G401 (cell line): ENCODE results near the gene ARMC8. TPM values are rescaled to one million over a fixed set of nuclear protein-coding genes. Genes with fewer than 3 reads are reported as not detected.

Experiments
- DNase-seq: peaks from one replicate; pipeline ENCODE4 v3.0.0-alpha.2; 2015; ENCODE audit warnings: low spot score
- in situ Hi-C: cut with HindIII; loops from 2 replicates; pipeline ENCODE4 v1.10.0; 2016; ENCODE audit warnings: low sequenced_read_pairs, mixed read lengths
- total RNA-seq: library from RNA; depleted of rRNA; stranded (reverse); fragments of >200 nt; shearing (Covaris generic); gene quantifications from 2 replicates; pipeline ENCODE4 v1.2.3, GENCODE V29; 2014

ARMC8 gene
- total RNA-seq, 1 experiment from 2014 or later = 31.5 TPM

GRCh38 chr3:138234401-138235179, 47.5 kb downstream of the ARMC8 start:
- no peak for DNase-seq
- in situ Hi-C loops = no loop called here

GRCh38 chr3:138238711-138239110, 51.6 kb downstream of the ARMC8 start:
- in situ Hi-C loops = no loop called here
- no peak for DNase-seq

DNA sequence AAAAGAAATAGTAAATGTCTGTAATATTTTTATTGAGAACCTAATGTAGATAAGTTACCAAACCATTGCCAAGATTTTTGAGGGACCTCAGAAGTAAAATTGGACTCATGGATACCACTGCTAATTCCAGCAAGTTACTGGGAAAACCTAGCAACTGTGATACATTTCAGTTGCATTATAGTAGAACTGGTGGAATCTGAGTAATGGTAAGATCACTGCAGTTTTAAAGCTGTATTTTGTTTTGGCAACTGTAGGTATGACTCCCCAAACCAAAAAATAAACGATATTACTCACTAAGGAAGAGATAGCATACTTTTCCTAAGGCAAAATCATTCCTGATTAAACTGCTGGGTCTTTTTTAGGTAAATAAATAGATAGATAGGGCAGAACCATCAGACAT, 54.0 kb downstream of the ARMC8 start:
- in situ Hi-C loops = loop anchor here (5.0 kb wide), 1 partner anchor 34 kb away; no protein-coding TSS in a partner anchor
- DNase-seq = no peak

GRCh38 chr3:138241676-138242075, 54.6 kb downstream of the ARMC8 start:
- in situ Hi-C loops = loop anchor here (5.0 kb wide), 1 partner anchor 34 kb away; no protein-coding TSS in a partner anchor
- DNase-seq = no peak

- DNase-seq = no peak
- in situ Hi-C loops = loop anchor here (5.0 kb wide), 1 partner anchor 35 kb away; no protein-coding TSS in a partner anchor
Observed at GRCh38 chr3:138242466-138242865, 55.4 kb downstream of the ARMC8 start.

GRCh38 chr3:138245026-138245425, 57.9 kb downstream of the ARMC8 start:
- in situ Hi-C loops = no loop called here
- no peak for DNase-seq

DNA sequence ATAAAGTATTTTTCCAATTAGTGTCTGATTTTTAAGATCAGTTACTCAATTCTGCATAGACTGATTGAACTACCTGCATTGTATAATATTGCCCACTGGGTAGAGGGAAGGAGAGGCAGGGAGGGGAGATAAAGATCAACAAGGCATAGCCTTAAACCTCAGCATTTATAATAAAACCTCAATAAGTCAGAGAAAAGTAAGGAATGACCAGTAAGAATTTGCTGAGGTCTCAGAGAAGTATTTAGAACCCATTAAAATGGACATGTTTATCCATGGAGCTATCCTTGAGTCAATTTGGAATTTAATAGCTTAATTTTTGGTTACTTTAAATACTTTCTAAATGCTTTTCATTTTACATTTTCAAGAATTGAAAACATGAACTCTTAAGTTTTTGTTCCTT, 62.5 kb downstream of the ARMC8 start:
- DNase-seq = no peak
- in situ Hi-C loops = no loop called here

DNA sequence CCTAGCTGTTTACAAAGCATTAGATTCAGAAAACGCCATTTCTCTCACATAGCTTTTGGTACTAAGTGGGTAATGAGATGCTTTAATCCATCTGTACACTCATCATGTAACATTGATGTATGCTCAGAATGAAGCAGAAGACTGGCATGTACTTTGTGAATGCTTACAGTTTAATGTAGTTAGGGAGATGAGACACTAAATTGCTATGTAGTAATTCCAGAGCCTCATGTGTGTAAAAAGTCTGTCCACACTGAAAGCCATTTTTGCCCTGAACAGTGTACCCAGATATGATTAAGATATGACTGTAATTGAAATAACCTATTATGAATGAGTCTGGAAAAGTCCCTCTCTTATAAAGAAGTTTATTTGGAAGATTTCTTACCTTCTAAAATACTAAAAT, 66.5 kb downstream of the ARMC8 start:
- DNase-seq = no peak
- in situ Hi-C loops = no loop called here

GRCh38 chr3:138254216-138254615, 67.1 kb downstream of the ARMC8 start:
- DNase-seq = no peak
- in situ Hi-C loops = no loop called here

DNA sequence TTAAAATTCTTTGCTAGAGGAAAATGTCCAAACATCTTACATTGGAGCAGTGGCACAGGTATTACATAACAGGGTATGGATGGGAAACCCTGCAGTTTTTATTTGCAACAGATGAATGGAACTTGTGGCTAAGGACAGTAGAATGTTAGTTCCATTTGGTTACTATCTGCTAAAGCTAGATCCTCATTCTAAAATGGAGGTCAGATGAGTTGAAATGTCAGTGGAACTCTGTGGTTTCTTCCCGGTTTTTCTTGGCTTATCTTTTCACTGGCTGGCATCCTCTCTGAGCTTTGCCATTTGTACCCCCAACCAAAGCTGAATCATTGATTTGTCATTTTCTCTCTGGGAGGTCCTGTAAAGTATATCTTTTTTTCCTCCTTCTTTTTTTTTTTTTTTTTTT, 68.9 kb downstream of the ARMC8 start:
- in situ Hi-C loops = no loop called here

DNA sequence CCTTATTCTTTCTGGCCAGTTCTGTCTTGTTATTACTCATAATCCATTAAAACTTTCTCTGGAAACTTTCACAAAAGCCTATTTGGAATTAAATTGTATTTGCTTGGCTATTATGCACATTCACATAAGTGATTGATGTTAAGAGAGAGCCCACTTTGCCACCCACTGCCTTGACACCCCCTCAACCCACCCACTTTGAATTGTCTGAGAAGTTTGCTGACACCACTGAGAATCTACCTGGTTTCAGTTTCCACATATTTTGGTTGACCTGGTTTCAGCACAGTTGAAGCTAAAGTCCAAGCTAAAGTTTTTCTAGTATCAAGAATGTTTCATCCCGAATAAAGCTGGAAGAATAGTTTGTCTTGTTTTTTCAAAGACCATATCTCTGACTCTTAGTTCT, 70.9 kb downstream of the ARMC8 start:
- in situ Hi-C loops = no loop called here
- no peak for DNase-seq

More for the DNA sequence above, 68.9 kb downstream of the ARMC8 start:
- peak; percentile 32 for DNase-seq

GRCh38 chr3:138259126-138259525, 72.0 kb downstream of the ARMC8 start:
- in situ Hi-C loops = no loop called here
- no peak for DNase-seq

GRCh38 chr3:138260611-138261010, 73.5 kb downstream of the ARMC8 start:
- DNase-seq = no peak
- in situ Hi-C loops = no loop called here

- in situ Hi-C loops = no loop called here
- DNase-seq = peak; percentile 19
Observed at GRCh38 chr3:138263104-138263503, 76.0 kb downstream of the ARMC8 start.

- no peak for DNase-seq
- in situ Hi-C loops = no loop called here
Observed at GRCh38 chr3:138265745-138266144, 78.6 kb downstream of the ARMC8 start.

DNA sequence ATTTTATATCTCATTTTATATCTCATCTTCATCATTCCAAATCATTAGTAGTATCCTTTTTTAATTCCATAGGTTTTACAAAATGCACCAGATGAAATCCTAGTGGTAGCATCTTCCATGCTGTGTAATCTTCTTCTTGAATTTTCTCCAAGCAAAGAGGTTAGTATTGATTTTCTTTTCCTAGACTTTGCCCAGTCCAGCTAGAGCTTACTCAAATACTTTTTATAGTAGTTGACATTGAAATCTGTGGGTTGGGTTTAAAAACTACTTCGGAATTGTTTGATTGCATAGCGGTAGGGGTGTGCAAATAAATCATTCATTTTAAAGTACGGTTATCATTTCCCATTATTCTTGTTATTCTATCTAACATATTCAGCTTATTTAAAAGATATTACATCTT, 80.0 kb downstream of the ARMC8 start:
- in situ Hi-C loops = no loop called here
- no peak for DNase-seq

DNA sequence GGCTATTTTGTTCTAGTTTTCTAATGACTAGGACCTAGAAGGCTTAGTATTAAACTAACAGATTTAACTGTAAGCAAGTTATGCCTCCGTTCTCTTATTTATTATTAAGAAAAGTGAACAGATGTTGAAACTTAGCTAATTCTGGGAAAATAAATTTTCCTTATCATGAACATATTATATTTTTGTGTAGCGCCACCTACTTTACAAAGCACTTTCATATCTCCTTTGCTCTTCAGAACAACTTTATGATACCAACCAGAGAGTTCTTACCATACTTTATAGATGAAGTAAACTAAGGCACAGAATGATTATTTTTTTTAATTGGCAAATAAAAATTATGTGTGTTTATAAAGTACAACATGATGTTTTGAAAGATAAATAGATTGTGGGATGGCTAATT, 83.1 kb downstream of the ARMC8 start:
- no peak for DNase-seq
- in situ Hi-C loops = no loop called here

- in situ Hi-C loops = no loop called here
- DNase-seq = no peak
Observed at GRCh38 chr3:138271189-138271794, 84.2 kb downstream of the ARMC8 start.

- DNase-seq = no peak
- in situ Hi-C loops = no loop called here
Observed at GRCh38 chr3:138281561-138281960, 94.5 kb downstream of the ARMC8 start.

GRCh38 chr3:138282836-138283235, 95.7 kb downstream of the ARMC8 start:
- DNase-seq = no peak
- in situ Hi-C loops = no loop called here

GRCh38 chr3:138284079-138284478, 97.0 kb downstream of the ARMC8 start:
- in situ Hi-C loops = no loop called here
- no peak for DNase-seq
